Measurements from ENCODE around the gene SRGAP1.

DNA sequence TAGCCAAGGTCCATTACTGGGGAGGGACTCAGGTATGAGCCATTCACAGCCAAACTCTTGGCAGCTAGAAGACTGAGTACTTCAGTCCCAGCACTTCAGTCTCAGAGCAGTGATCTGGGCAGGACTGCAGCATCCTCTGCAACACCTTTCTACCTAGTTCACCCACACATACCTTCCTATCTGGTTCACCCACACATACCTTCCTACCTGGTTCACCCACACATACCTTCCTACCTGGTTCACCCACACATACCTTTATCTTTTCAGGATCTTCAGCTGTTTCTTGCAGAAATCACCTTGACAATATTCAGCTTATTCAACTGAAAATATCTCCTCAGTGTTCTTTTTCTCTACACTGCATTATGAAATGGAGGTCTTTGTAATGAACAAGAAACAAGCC, 101.3 kb downstream of the SRGAP1 start:
- no peak for TF ChIP-seq ELF1 (tag; IDR thresholded peaks at IDR 0.05)
- no peak for TF ChIP-seq PHF8 (IDR thresholded peaks at IDR 0.05; ENCODE audit: borderline replicate concordance, low read length)
- no peak for TF ChIP-seq ZBTB1 (CRISPR knock-in tag; IDR thresholded peaks at IDR 0.05; ENCODE audit: borderline replicate concordance, low read depth)
- no peak for TF ChIP-seq EZH2 (IDR thresholded peaks at IDR 0.05; ENCODE audit: borderline replicate concordance, low read depth, low read length)
- no peak for TF ChIP-seq YY1 (IDR thresholded peaks at IDR 0.05; ENCODE audit: borderline replicate concordance in 1 of 3, control insufficient read depth in 1 of 3, extremely low read depth in 1 of 3, insufficient read depth in 3 of 3, insufficient read length in 1 of 3, insufficient replicate concordance in 2 of 3, low read depth in 1 of 3, low read length in 2 of 3)
- TF ChIP-seq, protein P1, sequence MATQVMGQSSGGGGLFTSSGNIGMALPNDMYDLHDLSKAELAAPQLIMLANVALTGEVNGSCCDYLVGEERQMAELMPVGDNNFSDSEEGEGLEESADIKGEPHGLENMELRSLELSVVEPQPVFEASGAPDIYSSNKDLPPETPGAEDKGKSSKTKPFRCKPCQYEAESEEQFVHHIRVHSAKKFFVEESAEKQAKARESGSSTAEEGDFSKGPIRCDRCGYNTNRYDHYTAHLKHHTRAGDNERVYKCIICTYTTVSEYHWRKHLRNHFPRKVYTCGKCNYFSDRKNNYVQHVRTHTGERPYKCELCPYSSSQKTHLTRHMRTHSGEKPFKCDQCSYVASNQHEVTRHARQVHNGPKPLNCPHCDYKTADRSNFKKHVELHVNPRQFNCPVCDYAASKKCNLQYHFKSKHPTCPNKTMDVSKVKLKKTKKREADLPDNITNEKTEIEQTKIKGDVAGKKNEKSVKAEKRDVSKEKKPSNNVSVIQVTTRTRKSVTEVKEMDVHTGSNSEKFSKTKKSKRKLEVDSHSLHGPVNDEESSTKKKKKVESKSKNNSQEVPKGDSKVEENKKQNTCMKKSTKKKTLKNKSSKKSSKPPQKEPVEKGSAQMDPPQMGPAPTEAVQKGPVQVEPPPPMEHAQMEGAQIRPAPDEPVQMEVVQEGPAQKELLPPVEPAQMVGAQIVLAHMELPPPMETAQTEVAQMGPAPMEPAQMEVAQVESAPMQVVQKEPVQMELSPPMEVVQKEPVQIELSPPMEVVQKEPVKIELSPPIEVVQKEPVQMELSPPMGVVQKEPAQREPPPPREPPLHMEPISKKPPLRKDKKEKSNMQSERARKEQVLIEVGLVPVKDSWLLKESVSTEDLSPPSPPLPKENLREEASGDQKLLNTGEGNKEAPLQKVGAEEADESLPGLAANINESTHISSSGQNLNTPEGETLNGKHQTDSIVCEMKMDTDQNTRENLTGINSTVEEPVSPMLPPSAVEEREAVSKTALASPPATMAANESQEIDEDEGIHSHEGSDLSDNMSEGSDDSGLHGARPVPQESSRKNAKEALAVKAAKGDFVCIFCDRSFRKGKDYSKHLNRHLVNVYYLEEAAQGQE (IDR thresholded peaks at IDR 0.05; ENCODE audit: borderline replicate concordance): no peak
- TF ChIP-seq, protein P1 (CRISPR knock-in tag; IDR thresholded peaks at IDR 0.05; ENCODE audit: low read depth): no peak
- TF ChIP-seq KAT7 (CRISPR knock-in tag; IDR thresholded peaks at IDR 0.05; ENCODE audit: borderline replicate concordance): no peak

All from K562 (cell line).